Measurements from ENCODE around the gene STARD13. TPM values are rescaled to one million over a fixed set of nuclear protein-coding genes. Genes with fewer than 3 reads are reported as not detected.

Gene STARD13
- total RNA-seq, 2 donors from 2014 or later = 27.4 to 31.1 TPM

DNA sequence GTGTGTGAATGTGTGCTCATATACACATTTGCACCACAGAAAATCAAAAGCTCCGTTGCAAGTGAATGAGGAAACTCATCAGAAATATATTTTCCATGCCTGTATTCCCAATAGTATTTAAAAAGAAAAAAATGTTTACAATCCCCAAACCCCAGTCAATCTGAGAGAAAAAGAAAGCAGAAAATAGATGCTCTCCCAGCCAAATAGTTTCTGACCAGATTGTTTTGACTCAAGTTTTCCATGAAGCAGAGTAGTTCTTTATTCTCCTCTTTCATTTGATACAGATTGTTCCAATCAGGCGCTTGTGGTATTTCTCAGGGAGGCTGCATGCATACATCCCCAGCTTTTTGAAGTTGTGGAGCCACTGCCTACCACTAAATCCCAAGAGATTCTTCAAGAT lies 110.6 kb downstream of the STARD13 start:
- no peaks in the 10 kb centered on the region for H3K9me3 ChIP-seq
- TF ChIP-seq, protein P1, sequence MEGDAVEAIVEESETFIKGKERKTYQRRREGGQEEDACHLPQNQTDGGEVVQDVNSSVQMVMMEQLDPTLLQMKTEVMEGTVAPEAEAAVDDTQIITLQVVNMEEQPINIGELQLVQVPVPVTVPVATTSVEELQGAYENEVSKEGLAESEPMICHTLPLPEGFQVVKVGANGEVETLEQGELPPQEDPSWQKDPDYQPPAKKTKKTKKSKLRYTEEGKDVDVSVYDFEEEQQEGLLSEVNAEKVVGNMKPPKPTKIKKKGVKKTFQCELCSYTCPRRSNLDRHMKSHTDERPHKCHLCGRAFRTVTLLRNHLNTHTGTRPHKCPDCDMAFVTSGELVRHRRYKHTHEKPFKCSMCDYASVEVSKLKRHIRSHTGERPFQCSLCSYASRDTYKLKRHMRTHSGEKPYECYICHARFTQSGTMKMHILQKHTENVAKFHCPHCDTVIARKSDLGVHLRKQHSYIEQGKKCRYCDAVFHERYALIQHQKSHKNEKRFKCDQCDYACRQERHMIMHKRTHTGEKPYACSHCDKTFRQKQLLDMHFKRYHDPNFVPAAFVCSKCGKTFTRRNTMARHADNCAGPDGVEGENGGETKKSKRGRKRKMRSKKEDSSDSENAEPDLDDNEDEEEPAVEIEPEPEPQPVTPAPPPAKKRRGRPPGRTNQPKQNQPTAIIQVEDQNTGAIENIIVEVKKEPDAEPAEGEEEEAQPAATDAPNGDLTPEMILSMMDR (IDR thresholded peaks at IDR 0.05) = no peak
- TF ChIP-seq POLR2AphosphoS5 (IDR thresholded peaks at IDR 0.05) = no peak
- no peak for TF ChIP-seq POLR2A (IDR thresholded peaks at IDR 0.05)
- no peak overlapping the region for H3K4me3 ChIP-seq
- no peaks in the 10 kb centered on the region for H3K4me1 ChIP-seq (replicated peaks)
- no peaks in the 10 kb centered on the region for H3K36me3 ChIP-seq
- no peaks in the 10 kb centered on the region for H3K27me3 ChIP-seq (replicated peaks; ENCODE audit: insufficient read depth)
- WGBS = 94% methylated on average over 2 of the region's 2 CpGs
- intact Hi-C loops (cut with DNase I) = loop anchor here (5.0 kb wide), 1 partner anchor 68 kb away; no protein-coding TSS in a partner anchor
- no peak for DNase-seq (ENCODE audit: low spot score)
- H3K27ac ChIP-seq = no peak overlapping the region

DNA sequence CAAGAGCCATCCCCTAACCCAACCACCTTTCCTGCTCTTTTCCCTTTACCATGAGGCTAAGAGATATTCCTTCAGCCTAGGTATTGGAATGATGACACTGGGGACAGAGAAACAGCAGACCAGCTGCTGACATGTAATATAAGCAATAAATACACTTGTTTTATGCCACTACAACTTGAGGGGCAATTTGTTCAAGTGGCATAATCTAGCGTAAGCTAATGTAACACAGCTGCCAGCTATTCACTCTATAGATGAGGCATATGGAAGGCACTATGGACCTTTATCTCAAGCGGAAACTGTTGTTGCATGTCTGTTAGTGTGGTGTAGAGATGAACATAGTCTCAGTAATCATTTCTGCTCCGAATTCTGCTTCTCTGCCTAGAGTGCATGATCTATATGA lies 111.1 kb downstream of the STARD13 start:
- Histone ChIP-seq H3K27ac (no peak overlapping the region), H3K4me3 (no peak overlapping the region), H3K4me1 (replicated peaks) (no peaks in the 10 kb centered on the region), H3K9me3 (no peaks in the 10 kb centered on the region), H3K36me3 (no peaks in the 10 kb centered on the region), H3K27me3 (replicated peaks; ENCODE audit: insufficient read depth) (no peaks in the 10 kb centered on the region)
- DNase-seq (ENCODE audit: low spot score) = no peak
- TF ChIP-seq POLR2AphosphoS5 (IDR thresholded peaks at IDR 0.05) = no peak
- intact Hi-C loops (cut with DNase I) = loop anchor here (5.0 kb wide), 1 partner anchor 67 kb away; no protein-coding TSS in a partner anchor
- WGBS = 92% methylated on average over 3 of the region's 3 CpGs

DNA sequence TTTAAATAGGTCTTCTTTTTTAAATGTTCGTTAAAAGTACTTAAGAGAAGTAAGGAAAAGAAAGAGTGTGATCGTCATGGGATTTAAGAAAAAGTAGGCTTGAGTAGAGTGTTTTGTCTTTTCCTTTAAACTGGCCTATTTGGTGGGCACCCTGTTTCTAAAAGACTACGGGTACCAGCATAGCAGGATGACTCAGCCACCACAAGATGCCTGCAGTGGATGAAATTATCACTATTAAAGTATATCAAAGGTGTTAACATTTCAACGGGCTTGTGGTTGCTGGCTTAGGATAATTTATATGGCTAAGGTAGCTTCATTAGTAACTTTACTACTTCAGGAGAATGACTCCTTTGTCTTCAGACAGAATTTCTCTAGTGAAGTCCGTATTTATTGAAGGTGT lies 112.6 kb downstream of the STARD13 start:
- H3K4me1 ChIP-seq (replicated peaks) = no peaks in the 10 kb centered on the region
- TF ChIP-seq, protein P1 (IDR thresholded peaks at IDR 0.05) = no peak
- TF ChIP-seq POLR2AphosphoS5 (IDR thresholded peaks at IDR 0.05) = no peak
- TF ChIP-seq POLR2A (IDR thresholded peaks at IDR 0.05) = no peak
- H3K4me3 ChIP-seq = no peak overlapping the region
- peak overlapping the region; percentile 33 to 36 for H3K27ac ChIP-seq
- H3K9me3 ChIP-seq = no peaks in the 10 kb centered on the region
- H3K27me3 ChIP-seq (replicated peaks; ENCODE audit: insufficient read depth) = no peaks in the 10 kb centered on the region
- no peaks in the 10 kb centered on the region for H3K36me3 ChIP-seq
- DNase-seq (ENCODE audit: low spot score) = no peak
- intact Hi-C loops (cut with DNase I) = loop anchor here (5.0 kb wide), 1 partner anchor 66 kb away; no protein-coding TSS in a partner anchor
- WGBS = 76% methylated on average over 5 of the region's 5 CpGs

DNA sequence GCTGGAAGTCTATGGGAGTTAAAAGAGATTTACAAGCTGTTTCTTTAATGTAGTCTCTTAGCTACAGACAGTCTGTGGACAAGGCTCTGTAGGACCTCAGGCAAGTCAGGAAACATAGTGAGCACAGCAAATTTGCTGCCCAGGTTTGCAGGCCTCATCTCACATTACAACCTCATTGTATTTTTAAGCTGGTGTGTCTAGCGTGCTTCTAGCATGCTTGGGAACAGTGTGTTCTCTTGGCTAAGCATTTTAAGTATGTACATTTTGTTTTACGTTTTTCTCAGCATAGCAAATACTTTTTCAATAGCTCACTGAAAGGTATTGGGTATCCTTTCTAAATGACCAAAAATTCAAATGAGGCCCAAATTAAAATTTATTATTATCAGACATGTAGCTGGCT lies 113.2 kb downstream of the STARD13 start:
- Histone ChIP-seq H3K4me3 (no peak overlapping the region), H3K27me3 (replicated peaks; ENCODE audit: insufficient read depth) (no peaks in the 10 kb centered on the region), H3K36me3 (no peaks in the 10 kb centered on the region), H3K4me1 (replicated peaks) (no peaks in the 10 kb centered on the region), H3K9me3 (no peaks in the 10 kb centered on the region), H3K27ac (peak overlapping the region; percentile 33 to 36)
- intact Hi-C loops (cut with DNase I) = loop anchor here (5.0 kb wide), 1 partner anchor 65 kb away; no protein-coding TSS in a partner anchor
- 54% methylated on average over 2 of the region's 2 CpGs for WGBS
- TF ChIP-seq POLR2A (IDR thresholded peaks at IDR 0.05) (no peak), POLR2AphosphoS5 (IDR thresholded peaks at IDR 0.05) (peak; percentile 82)
- TF ChIP-seq, protein P1 (IDR thresholded peaks at IDR 0.05) = no peak
- DNase-seq (ENCODE audit: low spot score) = peak; percentile 38

DNA sequence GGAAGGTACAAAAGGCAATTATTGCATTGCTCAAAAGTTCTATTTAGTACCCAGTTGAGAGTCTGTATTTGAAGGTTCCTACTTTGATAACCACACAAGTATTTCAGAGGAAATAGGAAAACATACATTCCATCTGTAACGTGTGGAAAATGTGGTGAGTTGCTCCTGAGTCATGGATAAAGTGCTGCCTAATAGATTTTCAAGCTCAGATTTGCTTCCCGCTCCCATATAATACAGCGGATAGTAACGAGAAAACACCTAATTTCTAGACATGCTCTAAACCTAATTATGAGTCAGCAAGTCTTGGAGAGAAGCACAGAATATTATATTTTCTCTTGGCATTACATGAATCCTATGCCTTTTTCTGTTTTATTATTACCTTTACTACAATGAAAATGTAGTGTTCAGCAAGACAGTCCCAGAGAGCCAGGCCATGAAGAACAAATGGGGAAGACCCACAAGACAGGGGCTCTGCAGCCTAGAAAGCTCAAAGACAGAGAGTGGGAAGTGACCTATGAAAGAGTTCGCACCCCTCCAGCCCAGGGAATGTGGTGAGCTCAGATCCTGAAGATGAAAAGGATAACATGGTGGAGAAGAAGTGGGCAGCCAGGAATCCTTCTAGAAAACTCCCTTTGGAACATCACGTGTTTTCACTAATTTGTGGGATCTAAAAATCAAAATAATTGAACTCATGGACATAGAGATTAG lies 116.1 kb downstream of the STARD13 start:
- Histone ChIP-seq H3K4me3 (no peak overlapping the region), H3K27ac (no peak overlapping the region), H3K9me3 (no peaks in the 10 kb centered on the region), H3K27me3 (replicated peaks; ENCODE audit: insufficient read depth) (no peaks in the 10 kb centered on the region), H3K36me3 (no peaks in the 10 kb centered on the region), H3K4me1 (replicated peaks) (no peaks in the 10 kb centered on the region)
- no peak for DNase-seq (ENCODE audit: low spot score)
- intact Hi-C loops (cut with DNase I) = no loop called here
- TF ChIP-seq, protein P1 (IDR thresholded peaks at IDR 0.05) = no peak
- no peak for TF ChIP-seq POLR2A (IDR thresholded peaks at IDR 0.05)
- no peak for TF ChIP-seq POLR2AphosphoS5 (IDR thresholded peaks at IDR 0.05)
- 96% methylated on average over 6 of the region's 6 CpGs for WGBS
